CD4-positive, alpha-beta T cell treated with Interleukin-15 for 1 hour (primary cell): Measurements from ENCODE around the gene PABPN1.

Experiments used
- DNase-seq: peaks from one replicate; pipeline ENCODE4 v3.0.0-alpha.2; 2020

The PABPN1 gene

DNA sequence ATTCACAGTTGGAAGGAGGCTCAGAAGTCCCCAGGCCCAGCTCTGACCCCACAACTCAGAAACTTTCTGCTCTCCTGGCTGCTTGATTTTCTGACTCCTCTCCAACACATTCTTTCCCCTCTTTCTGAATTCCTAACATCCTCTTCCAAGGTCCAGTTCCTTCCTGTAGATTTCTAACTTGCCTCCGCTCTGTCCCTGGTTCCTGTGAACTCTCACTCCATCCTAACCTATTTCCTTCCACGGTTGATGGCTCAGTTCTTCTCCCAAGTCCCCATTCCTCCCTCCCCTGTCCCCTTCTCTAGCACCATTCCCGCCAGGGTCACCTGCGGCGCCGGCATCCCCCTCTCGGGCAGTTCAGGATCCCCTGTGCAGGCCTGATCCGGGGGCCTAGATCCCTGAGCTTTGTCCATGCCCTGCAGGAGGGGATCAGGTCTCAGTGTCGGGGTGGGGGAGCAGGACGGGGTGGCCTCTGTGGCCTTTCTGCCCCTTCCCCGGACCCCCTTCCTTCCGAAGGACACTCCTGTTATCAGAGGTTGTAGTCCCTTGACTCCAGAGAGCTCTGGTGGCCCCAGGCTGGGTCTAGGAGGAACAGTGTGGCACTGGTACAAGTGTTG is 37.4 kb downstream of the PABPN1 start:
- no peak for DNase-seq

DNA sequence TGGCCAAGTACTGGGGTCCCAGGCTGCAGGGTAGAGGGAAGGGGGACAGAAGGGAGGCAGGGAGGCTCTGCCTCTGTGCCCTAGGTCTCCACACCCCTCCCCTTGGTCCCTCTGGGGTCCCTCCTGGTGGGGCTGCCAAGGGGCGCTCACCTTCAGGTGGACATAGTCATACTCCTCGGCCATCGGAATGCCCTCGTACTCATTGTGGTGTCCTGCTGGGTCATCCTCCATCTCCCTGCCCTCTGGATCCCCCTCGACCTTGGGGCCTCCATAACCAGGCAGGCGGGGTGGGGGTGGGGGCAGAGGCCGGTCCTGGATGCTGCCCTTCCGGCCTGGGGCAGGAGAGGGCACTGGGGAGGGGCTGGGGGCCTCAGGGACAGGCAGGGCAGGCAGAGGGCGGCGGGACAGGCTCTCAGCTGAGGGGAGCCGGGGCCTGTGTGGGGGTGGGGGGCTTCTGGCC is 37.9 kb downstream of the PABPN1 start:
- DNase-seq = no peak

DNA sequence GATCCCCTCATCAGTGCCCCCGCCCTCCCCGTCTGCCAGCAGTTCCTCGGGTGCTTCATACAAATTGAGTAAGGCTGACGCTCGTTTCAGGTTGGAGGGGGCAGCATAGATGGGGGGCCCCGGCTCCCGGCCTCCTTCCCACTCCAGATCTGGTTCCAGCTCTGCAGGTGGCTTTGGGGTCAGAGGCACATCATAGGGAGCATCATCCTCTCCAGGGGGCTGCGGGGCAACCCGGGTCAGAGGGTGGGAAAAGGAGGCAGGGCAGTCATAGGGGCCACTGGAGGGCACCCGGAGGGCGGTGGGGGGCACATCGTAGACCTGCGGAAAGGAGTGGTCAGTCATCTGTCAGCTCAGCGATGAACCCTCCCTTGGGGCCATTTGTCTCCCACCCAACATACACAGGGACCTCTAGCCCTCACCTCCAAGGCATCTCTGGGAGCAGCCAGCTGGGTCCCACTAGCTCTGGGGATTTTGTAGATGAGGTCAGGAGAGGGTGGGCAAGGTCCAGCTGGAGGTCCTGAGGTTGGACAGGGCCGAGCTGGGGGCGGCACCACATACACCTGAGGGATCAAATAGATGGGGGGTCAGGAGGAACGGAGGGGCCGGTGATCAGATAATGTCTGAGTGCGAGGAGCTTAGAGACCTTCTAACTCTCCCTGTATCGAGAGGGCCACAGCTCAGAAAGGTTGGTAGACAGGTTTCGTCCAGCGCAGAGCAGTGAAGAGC is 38.6 kb downstream of the PABPN1 start:
- no peak for DNase-seq

DNA sequence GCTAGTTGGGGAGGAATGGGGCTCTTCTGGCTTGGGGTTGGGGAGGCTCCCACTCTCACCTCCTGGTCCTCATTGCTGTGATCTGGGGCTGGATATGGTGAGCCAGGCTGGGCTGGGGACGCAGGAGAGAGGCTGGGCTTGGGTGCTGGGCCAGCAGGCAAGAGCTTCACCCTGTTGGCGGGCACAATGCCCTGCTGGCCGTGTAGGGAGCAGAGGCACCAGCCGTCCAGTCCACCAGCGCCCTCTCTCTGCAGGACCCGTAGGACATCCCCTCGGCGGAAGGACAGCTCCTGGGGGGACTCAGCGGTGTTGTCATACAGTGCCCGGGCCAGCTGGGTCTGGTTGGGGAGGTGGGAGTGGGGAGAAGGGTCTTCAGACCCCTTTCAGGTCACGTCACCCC is 39.2 kb downstream of the PABPN1 start:
- no peak for DNase-seq

DNA sequence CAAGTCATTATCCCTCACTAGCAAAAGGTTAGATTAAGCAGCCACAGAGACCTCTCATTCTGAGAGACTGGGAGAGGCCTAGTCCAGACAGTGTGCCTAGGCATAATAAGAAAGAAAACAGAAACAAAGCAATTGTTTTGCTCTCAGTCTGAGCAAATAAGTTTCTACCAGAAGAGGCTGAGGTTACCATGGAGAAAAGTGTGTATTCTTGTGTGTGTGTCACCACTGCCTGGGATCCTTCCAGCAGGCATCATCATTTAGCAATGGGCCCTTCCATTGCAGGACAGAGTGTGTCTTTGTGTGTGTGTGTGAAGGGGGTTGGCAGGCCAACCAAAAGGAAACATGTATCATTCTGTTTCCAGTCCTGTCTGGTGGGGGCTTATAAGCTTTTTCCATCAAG is 40.1 kb downstream of the PABPN1 start:
- no peak for DNase-seq

DNA sequence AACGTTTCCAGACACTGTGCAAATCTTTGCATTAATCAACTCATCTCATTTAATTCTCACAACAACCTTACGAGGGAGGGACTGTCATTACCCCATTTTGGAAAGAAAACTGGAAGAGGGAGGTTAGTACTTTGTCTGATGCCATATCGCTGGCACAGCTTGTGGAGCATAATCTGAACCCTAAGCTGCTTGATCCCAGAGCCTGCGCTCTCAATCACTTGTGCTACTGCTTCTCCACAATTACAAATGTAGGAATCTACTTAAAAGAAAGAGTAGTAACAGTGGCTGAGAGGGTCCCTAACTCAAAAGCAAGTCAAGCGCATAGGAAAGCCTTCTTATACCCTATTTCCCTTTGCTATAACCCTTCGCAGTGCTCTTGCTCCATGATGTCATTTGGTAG is 40.5 kb downstream of the PABPN1 start:
- no peak for DNase-seq

DNA sequence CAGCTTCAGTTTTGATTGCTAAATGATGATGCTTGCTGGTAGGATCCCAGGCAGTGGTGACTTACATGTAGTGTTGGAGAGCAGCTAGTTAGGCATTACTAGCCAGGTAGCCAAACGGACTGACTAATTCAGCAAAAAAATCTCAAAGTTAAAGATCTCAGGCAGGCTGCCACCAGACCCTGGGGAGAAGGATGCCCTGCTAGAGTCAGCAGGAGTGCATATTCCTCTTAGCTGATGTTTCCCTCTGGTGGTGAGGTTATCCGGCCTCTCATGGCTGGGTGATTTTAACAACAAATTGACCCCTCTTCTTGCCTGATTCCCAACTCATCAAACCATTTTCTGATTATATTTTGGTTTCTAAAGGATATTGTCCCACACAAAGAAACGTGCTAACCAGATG is 40.9 kb downstream of the PABPN1 start:
- no peak for DNase-seq

DNA sequence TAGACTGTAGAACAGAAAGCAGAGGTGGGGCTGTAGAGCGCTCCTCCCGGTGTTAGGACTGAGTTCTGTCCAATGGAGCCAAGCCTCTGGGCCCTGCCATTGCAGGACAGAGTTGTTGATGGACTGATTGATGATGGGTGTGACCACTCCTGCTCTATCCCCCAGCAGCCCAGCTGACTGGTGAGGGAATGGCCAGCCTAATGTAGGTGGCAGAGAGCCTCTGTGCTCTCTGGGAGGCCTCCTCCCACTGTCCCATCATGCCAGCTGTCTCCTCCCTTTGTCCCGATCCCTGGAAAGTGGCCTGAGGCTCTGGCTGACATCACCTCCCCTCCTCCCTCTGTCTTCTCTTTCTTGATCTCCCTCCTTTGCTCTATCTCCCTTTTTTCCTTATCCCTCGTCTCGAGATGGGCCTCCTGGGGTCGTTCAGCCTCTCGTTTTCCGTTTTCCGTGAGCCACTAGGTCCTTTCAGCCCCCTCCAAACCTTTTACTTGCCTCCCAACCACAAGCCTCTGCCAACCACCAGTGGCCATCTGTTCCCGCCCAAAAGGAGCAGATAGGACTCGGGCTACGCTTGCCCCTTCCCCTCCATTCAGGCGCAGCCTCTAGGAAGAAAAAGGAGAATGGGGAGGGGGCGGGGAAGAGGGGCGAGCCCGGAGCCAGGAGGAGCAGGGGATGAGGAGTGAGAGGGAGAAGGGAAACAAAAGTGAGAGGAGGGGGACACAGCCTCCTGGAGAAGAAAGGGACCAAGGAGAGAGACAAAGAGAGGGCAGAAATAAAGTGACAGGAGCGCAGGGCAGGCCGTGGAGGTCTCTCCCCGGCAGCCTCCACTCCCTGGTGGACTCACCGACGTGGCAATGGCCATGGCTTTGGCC is 43.1 kb downstream of the PABPN1 start:
- DNase-seq = no peak

DNA sequence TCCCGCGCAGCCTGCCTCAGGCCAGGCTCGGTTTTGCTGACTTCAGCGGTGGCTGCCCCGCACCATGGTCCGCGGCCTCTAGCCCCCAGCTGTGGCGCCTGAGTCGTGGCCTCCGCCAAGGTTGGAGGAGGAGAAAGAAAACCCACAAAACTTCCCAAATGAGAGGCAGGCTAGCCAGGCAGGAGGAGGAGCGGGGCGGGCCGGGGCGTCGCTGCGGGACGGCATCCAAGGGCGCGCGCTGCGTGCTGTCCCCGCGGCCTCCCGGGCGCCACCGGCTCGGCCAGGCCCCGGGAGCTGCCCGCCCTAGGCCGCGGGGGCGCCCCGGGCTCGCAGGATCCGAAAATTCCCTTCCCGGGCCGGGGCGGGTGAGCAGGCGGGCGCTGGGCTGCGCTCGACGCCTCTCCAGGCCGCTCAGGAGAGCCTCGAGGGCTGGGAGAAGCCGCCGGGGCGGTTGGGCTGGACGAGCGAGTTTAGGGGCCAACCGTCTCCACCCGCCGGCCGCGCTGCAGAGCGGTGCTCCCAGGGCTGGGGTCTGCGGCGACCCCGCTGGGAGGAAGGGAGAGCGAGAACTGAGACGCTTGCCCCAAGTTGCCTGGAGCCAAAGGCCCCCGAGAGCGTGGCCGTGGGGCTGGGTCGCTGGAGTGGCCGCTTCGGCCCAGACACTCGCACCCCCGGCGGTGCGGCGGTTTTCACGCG is 43.9 kb downstream of the PABPN1 start, which contains the start of gene EFS:
TSS of gene EFS (minus strand) at position 137 of the 696 bp plus-strand sequence. CDS start 147 bp downstream, outside the sequence.
- DNase-seq = no peak

DNA sequence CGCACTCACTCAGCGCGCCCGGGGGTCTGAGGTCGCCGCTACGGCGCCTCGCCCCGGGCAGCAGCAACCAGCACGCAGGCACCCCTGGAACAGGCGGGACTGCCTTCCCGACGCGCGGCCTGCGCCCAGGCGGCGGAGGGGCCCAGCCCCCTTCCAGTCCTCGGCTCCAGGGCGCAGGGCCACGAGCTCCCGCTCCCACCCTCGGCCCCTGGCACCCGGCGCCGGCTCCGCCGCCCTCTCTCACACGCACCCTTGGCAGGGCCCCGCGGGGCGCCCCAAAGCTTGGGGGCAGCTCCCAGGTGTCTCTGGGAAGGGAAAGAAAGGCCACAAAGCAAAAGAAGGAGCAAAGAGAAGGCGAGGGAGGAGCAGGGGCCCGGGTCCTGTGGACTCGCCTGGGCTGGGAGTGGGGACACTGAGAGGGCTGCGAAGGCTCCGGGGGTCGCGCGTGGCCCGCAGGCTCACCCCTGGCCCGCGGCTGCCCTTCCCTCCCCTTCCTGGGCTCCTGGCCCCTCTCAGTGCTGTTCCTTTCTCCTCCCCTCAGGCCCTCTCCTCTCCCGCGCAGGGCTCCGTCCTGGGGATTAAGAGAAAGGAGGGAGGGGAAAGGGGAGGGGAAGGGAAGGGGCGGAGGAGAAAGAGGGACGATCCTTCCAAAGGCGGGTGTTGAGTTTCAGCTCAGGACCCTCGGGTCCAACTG is 44.6 kb downstream of the PABPN1 start:
- no peak for DNase-seq

DNA sequence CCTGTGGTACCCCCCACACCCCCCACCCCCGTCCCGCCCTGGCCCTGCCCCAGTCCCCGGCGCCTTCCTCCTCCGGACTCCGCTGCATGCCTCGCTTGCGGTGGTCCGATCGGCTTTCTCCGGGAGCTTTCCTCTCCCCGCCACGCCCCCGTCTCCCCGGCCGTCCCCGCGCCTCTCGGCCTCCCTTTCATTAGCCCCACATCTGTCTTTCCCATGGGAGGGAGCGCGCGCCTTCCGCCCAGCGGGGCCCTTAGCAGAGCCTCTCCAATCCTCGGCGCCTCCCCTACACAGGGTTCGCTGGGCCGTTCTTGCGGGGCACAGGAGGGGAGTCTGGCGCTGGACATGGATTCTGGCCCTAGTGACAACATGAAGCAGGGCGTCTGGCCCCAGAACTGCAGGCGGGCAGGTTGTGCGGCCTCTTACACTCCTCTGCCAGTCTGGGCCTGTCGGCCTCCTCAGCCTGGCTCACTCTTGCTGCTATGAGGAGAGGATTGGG is 45.2 kb downstream of the PABPN1 start:
- no peak for DNase-seq

DNA sequence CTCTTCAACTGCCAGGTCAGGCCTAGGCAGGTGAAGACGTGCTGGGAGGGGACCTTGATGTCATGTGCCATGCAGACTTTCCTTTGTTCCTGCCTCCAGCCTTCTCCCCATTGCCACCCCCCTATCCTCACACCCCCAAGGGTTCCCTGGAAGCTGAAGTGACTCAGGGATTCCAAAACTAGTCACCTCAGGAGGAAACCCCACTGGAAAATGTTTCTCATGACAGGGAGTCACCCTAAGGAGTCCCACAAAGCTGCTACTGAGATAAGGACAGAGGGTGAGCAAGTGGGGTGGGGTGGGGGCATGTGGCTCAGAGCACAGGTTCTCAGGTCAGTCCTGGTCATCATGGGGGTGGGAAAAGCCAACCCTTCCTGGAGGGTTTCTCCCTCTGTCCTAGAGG is 49.0 kb downstream of the PABPN1 start:
- DNase-seq = no peak

DNA sequence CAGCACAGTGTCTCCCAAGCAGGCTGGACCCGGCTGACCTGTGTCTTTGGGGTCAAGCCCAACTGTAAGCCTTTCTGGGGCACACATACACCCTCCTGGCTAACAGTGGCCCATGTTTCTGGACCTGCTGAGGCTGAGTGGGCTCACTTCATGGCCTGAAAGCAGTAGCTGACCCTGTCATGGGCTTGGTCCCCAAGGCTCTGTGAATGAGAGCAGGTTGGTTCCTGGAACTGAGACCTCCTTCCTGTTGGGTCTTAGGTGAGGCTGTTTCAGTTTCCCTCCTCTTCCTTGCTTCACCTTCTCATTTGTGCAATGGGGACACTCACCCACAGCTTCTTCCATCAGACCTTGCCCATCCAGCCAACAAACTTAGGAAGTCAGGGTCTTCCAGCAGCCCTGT is 50.6 kb downstream of the PABPN1 start:
- DNase-seq = no peak

DNA sequence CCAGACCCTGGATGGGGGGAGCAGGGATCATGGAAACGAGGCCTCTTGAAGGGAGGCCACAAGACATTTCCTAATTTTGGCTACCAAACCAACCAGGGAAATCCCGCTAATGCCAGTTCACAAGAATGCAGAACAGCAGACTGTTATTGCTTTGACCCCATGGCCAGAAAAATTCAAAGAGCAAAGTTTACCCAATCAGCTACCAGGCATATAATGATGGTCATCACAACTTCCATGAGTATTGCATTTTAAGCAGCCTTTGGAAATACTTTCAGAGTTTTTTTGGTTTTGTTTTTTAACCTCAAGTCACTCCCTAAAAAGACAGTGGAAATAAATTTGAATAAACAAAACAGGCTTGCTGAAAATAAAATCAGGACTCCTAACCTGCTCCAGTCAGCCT is 51.3 kb downstream of the PABPN1 start, which contains the start of gene IL25:
TSS of gene IL25 (plus strand) at position 301 of the 400 bp plus-strand sequence.
- no peak for DNase-seq

DNA sequence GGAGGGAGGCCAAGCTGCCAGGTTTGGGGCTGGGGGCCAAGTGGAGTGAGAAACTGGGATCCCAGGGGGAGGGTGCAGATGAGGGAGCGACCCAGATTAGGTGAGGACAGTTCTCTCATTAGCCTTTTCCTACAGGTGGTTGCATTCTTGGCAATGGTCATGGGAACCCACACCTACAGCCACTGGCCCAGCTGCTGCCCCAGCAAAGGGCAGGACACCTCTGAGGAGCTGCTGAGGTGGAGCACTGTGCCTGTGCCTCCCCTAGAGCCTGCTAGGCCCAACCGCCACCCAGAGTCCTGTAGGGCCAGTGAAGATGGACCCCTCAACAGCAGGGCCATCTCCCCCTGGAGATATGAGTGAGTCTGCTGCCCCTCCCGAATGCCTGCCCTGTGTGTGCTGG is 51.8 kb downstream of the PABPN1 start:
- DNase-seq = no peak
